ENCODE data around the gene MCUB.

DNA sequence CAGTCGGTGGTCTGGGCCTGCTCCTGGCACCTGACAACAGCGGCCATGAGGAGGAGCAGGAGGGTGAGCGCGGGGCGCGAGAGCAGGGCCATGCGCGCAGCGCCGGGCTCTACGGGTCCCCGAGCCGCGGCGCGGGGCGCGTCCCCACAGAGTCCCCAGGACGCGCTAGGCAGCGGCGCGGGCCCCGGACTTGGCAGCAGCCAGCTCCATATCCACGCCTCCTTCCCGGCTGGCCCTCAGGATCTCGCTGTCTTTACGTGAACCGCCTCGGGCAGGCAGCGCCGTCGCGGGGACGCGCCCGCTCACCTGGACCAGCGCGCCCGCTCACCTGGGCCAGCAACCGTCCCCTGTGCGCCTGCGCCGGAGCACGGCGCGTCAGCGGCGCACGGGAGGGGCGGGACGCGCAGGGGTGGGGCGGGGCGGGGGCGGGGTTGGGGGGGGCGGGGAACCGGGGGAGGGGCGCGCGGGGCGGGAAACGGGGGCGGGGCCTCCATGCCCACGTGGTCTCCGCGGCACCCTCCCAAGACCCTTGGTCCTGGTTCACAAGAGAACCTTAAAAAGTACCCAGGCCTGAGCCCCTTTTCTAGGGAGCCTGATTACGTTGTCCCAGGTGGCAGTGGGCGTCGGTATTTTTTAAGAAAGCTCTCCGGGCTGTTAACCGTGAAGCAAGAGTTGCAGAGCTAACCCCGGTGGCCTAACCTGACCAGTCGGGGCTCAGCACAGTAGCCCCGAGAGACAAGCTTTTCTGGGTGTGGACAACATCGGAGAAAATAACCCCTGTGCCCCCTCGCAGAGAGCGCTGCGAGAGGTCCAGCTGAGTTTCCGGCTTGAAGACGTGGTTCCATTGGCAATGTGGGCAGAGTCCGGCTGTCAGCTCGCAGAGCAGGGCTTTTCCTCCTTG lies 169.9 kb downstream of the MCUB start, which contains the start of gene PLA2G12A:
- TF ChIP-seq, protein P1, sequence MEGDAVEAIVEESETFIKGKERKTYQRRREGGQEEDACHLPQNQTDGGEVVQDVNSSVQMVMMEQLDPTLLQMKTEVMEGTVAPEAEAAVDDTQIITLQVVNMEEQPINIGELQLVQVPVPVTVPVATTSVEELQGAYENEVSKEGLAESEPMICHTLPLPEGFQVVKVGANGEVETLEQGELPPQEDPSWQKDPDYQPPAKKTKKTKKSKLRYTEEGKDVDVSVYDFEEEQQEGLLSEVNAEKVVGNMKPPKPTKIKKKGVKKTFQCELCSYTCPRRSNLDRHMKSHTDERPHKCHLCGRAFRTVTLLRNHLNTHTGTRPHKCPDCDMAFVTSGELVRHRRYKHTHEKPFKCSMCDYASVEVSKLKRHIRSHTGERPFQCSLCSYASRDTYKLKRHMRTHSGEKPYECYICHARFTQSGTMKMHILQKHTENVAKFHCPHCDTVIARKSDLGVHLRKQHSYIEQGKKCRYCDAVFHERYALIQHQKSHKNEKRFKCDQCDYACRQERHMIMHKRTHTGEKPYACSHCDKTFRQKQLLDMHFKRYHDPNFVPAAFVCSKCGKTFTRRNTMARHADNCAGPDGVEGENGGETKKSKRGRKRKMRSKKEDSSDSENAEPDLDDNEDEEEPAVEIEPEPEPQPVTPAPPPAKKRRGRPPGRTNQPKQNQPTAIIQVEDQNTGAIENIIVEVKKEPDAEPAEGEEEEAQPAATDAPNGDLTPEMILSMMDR (IDR thresholded peaks at IDR 0.05) = peak in 1 of 6 experiments; percentile 8
- peak in 1 of 2 donors; percentile 48 for TF ChIP-seq POLR2A (IDR thresholded peaks at IDR 0.05)

Measured in adrenal gland (tissue), 5 donors.